Measurements from ENCODE around the gene ZNF688. TPM values are rescaled to one million over a fixed set of nuclear protein-coding genes. Genes with fewer than 3 reads are reported as not detected.
"Not testable (repeated sequence)": the region's sequence is repeated elsewhere in the genome, so short reads cannot be mapped to it uniquely, and the experiment has no call there.

ZNF688 gene
- total and polyA plus RNA-seq, 2 experiments from 2014 or later = 4.0 to 4.4 TPM

DNA sequence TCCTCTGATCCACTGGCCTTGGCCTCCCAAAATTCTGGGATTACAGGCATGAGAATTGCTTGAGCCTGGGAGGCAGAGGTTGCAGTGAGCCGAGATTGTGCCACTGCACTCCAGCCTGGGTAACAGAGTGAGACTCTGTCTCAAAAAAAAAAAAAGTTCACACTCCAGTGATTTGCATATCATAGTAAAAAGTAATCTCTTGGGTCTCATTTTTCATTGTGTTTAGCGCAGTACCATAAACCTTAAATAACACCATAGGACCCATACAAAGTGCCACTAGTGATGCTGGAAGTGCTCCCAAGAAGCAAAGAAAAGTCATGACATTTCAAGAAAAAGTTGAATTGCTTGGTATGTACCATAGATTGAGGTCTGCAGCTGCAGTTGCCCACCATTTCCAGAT is 18.1 kb upstream of the ZNF688 start:
- H3K36me3 ChIP-seq (ENCODE audit: insufficient read depth); H2AFZ ChIP-seq; H3K4me1 ChIP-seq (ENCODE audit: insufficient read depth); H3K4me1 Mint-ChIP-seq; H3K9me3 Mint-ChIP-seq; H3K4me3 Mint-ChIP-seq; H3K27ac ChIP-seq (ENCODE audit: low read depth); H4K20me1 ChIP-seq (replicated peaks; ENCODE audit: insufficient read depth); H3F3A ChIP-seq (replicated peaks; ENCODE audit: low read depth); H3K9me2 ChIP-seq (ENCODE audit: insufficient read depth); H3K4me3 ChIP-seq; H3K4me2 ChIP-seq; H3K27me3 ChIP-seq (ENCODE audit: insufficient read depth); DNase-seq (ENCODE audit: low spot score); H3K27ac Mint-ChIP-seq; ATAC-seq; H3K27me3 Mint-ChIP-seq (ENCODE audit: insufficient read depth, low read depth, poor library complexity): not testable (repeated sequence)
- H3K36me3 Mint-ChIP-seq (ENCODE audit: low read depth) = peaks cover 29% of the 10 kb centered on the region
- H3K79me2 ChIP-seq (replicated peaks; ENCODE audit: insufficient read depth) = peaks cover 16% of the 10 kb centered on the region

DNA sequence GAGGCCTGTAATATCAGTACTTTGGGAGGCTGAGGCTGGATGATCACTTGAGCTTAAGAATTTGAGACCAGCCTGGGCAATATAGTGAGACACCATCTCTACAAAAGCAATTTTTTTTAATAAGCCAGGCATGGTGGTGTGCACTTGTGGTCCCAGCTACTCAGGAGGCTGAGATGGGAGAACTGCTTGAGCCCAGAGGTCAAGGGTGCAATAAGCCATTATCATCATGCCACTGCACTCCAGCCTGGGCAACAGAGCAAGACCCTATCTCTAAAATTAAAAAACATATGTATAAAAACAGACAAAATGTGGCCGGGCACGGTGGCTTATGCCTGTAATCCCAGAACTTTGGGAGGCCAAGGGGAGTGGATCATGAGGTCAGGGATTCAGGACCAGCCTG is 17.1 kb upstream of the ZNF688 start:
- Histone ChIP-seq H3K4me3 (no peak overlapping the region), H3K27ac (ENCODE audit: low read depth) (no peak overlapping the region), H2AFZ (no peak overlapping the region), H3K4me2 (no peak overlapping the region), H3K79me2 (replicated peaks; ENCODE audit: insufficient read depth) (peaks cover 24% of the 10 kb centered on the region), H3K36me3 (ENCODE audit: insufficient read depth) (no peaks in the 10 kb centered on the region; the same call in 1 of the 2 replicates), H3F3A (replicated peaks; ENCODE audit: low read depth) (no peaks in the 10 kb centered on the region), H4K20me1 (replicated peaks; ENCODE audit: insufficient read depth) (no peaks in the 10 kb centered on the region), H3K27me3 (ENCODE audit: insufficient read depth) (no peaks in the 10 kb centered on the region), H3K9me2 (ENCODE audit: insufficient read depth) (no peaks in the 10 kb centered on the region), H3K4me1 (ENCODE audit: insufficient read depth) (peaks cover 3% of the 10 kb centered on the region; the same call in 1 of the 2 replicates)
- H3K27ac Mint-ChIP-seq = no peak overlapping the region
- ATAC-seq (no peak), DNase-seq (ENCODE audit: low spot score) (no peak)
- peaks cover 32% of the 10 kb centered on the region for H3K36me3 Mint-ChIP-seq (ENCODE audit: low read depth)
- peaks cover 4% of the 10 kb centered on the region for H3K27me3 Mint-ChIP-seq (ENCODE audit: insufficient read depth, low read depth, poor library complexity)
- no peaks in the 10 kb centered on the region; the same call in 2 of the 3 replicates for H3K4me1 Mint-ChIP-seq
- H3K9me3 Mint-ChIP-seq = peaks cover 2% of the 10 kb centered on the region; the same call in 1 of the 3 replicates
- H3K4me3 Mint-ChIP-seq = no peak overlapping the region
- TF ChIP-seq, protein P1, sequence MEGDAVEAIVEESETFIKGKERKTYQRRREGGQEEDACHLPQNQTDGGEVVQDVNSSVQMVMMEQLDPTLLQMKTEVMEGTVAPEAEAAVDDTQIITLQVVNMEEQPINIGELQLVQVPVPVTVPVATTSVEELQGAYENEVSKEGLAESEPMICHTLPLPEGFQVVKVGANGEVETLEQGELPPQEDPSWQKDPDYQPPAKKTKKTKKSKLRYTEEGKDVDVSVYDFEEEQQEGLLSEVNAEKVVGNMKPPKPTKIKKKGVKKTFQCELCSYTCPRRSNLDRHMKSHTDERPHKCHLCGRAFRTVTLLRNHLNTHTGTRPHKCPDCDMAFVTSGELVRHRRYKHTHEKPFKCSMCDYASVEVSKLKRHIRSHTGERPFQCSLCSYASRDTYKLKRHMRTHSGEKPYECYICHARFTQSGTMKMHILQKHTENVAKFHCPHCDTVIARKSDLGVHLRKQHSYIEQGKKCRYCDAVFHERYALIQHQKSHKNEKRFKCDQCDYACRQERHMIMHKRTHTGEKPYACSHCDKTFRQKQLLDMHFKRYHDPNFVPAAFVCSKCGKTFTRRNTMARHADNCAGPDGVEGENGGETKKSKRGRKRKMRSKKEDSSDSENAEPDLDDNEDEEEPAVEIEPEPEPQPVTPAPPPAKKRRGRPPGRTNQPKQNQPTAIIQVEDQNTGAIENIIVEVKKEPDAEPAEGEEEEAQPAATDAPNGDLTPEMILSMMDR (conservative IDR thresholded peaks at IDR 0.05; ENCODE audit: low read depth in 2 of 2) = no peak
- TF ChIP-seq CREB1 (CRISPR knock-in tag; IDR thresholded peaks at IDR 0.05; ENCODE audit: low read depth) = no peak
- TF ChIP-seq EZH2phosphoT487 (IDR thresholded peaks at IDR 0.05; ENCODE audit: unreplicated experiment) = no peak
- TF ChIP-seq NANOG (IDR thresholded peaks at IDR 0.05; ENCODE audit: borderline replicate concordance) = no peak
- no peak for TF ChIP-seq POLR2AphosphoS5 (IDR thresholded peaks at IDR 0.05; ENCODE audit: low read depth)
- TF ChIP-seq EZH2 (IDR thresholded peaks at IDR 0.05; ENCODE audit: low read depth, unreplicated experiment) = no peak
- TF ChIP-seq, protein P2, sequence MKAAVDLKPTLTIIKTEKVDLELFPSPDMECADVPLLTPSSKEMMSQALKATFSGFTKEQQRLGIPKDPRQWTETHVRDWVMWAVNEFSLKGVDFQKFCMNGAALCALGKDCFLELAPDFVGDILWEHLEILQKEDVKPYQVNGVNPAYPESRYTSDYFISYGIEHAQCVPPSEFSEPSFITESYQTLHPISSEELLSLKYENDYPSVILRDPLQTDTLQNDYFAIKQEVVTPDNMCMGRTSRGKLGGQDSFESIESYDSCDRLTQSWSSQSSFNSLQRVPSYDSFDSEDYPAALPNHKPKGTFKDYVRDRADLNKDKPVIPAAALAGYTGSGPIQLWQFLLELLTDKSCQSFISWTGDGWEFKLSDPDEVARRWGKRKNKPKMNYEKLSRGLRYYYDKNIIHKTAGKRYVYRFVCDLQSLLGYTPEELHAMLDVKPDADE (IDR thresholded peaks at IDR 0.05) = no peak
- TF ChIP-seq, protein P3, sequence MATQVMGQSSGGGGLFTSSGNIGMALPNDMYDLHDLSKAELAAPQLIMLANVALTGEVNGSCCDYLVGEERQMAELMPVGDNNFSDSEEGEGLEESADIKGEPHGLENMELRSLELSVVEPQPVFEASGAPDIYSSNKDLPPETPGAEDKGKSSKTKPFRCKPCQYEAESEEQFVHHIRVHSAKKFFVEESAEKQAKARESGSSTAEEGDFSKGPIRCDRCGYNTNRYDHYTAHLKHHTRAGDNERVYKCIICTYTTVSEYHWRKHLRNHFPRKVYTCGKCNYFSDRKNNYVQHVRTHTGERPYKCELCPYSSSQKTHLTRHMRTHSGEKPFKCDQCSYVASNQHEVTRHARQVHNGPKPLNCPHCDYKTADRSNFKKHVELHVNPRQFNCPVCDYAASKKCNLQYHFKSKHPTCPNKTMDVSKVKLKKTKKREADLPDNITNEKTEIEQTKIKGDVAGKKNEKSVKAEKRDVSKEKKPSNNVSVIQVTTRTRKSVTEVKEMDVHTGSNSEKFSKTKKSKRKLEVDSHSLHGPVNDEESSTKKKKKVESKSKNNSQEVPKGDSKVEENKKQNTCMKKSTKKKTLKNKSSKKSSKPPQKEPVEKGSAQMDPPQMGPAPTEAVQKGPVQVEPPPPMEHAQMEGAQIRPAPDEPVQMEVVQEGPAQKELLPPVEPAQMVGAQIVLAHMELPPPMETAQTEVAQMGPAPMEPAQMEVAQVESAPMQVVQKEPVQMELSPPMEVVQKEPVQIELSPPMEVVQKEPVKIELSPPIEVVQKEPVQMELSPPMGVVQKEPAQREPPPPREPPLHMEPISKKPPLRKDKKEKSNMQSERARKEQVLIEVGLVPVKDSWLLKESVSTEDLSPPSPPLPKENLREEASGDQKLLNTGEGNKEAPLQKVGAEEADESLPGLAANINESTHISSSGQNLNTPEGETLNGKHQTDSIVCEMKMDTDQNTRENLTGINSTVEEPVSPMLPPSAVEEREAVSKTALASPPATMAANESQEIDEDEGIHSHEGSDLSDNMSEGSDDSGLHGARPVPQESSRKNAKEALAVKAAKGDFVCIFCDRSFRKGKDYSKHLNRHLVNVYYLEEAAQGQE (IDR thresholded peaks at IDR 0.05; ENCODE audit: unreplicated experiment) = no peak
- no peak for TF ChIP-seq ZNF331 (CRISPR knock-in tag; IDR thresholded peaks at IDR 0.05; ENCODE audit: low read depth)
- TF ChIP-seq STAT1 (IDR thresholded peaks at IDR 0.05; ENCODE audit: unreplicated experiment) = no peak
- no peak for TF ChIP-seq ZNF114 (CRISPR knock-in tag; IDR thresholded peaks at IDR 0.05)

Data from GM23338 (cell line).